LoVo (cell line): ENCODE measurements around the gene RNPEPL1.
"Not testable (repeated sequence)": the region's sequence is repeated elsewhere in the genome, so short reads cannot be mapped to it uniquely, and the experiment has no call there.

ENCODE experiments used
- DNase-seq: peaks from one replicate; pipeline ENCODE4 v3.0.0-alpha.2; 2016; ENCODE audit warnings: low spot score

RNPEPL1 gene

GRCh38 chr2:240567872-240568677 lies at the start of gene RNPEPL1:
Gene RNPEPL1, plus strand, starts transcription at chr2:240568484. Its CDS starts 103 bp downstream, at chr2:240568587.
- peak; percentile 48 for DNase-seq

GRCh38 chr2:240518981-240519380 lies 49.3 kb upstream of the RNPEPL1 start:
- no peak for DNase-seq

- DNase-seq = no peak
Measured at GRCh38 chr2:240519396-240520129, 48.7 kb upstream of the RNPEPL1 start.

GRCh38 chr2:240520130-240520973 lies 47.9 kb upstream of the RNPEPL1 start:
- no peak for DNase-seq

- no peak for DNase-seq
Measured at GRCh38 chr2:240520974-240521350, 47.3 kb upstream of the RNPEPL1 start.

- not testable (repeated sequence) for DNase-seq
Measured at GRCh38 chr2:240521885-240522284, 46.4 kb upstream of the RNPEPL1 start.

- DNase-seq = no peak
Measured at GRCh38 chr2:240522406-240522805, 45.9 kb upstream of the RNPEPL1 start.

- no peak for DNase-seq
Measured at GRCh38 chr2:240523451-240524281, 44.6 kb upstream of the RNPEPL1 start.

- DNase-seq = no peak
Measured at GRCh38 chr2:240524963-240525718, 43.1 kb upstream of the RNPEPL1 start.

- no peak for DNase-seq
Measured at GRCh38 chr2:240525802-240526201, 42.5 kb upstream of the RNPEPL1 start.

GRCh38 chr2:240526521-240526920 lies 41.8 kb upstream of the RNPEPL1 start:
- no peak for DNase-seq

GRCh38 chr2:240527153-240527750 lies 41.0 kb upstream of the RNPEPL1 start:
- no peak for DNase-seq

GRCh38 chr2:240528406-240529040 lies 39.8 kb upstream of the RNPEPL1 start:
- DNase-seq = no peak

- no peak for DNase-seq
Measured at GRCh38 chr2:240529344-240529999, 38.8 kb upstream of the RNPEPL1 start.

- DNase-seq = no peak
Measured at GRCh38 chr2:240530181-240530580, 38.1 kb upstream of the RNPEPL1 start.

GRCh38 chr2:240531038-240531437 lies 37.2 kb upstream of the RNPEPL1 start:
- DNase-seq = no peak

- no peak for DNase-seq
Measured at GRCh38 chr2:240532031-240532775, 36.1 kb upstream of the RNPEPL1 start.

GRCh38 chr2:240538031-240538780 lies 30.1 kb upstream of the RNPEPL1 start:
- DNase-seq = no peak
